GM19025 (cell line): ENCODE results near the gene BICC1.

ENCODE experiments used
- ATAC-seq: cut with Tn5 transposase; IDR thresholded peaks from one replicate; pipeline ENCODE4 v1.9.1; 2021; ENCODE audit warnings: mild to moderate bottlenecking, low read depth, moderate library complexity; ENCODE audit not compliant: unreplicated experiment

BICC1 gene

DNA sequence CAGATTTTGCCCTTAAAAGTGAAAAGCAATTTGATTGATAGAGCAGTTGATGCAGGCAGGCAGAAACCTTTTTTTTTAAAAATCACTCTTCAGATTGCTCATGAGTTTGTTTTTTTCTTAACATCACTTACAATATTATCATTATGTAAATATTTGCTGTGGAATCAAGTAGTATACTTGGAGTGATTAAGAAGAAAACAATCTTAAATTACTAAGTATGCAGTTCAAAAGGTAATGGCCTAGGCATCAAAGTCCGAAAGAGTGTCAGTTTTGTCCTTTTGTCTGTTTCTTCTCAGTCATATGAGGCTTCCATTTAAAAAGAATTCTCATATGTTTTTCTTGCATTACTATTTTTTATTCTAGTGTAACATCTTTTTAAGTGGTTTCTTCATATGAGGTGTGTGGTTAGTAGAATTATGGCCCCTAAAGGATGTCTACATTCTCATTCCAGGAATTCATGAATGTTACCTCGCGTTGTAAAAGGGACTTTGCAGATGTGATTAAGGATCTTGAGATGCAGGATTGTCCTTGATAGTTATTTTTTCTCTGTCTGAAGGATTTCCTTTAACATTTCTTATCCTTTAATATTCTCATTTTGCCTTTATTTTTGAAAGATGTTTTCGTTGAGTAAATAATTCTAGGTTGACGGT lies 44.0 kb downstream of the BICC1 start:
- ATAC-seq, result no peak

DNA sequence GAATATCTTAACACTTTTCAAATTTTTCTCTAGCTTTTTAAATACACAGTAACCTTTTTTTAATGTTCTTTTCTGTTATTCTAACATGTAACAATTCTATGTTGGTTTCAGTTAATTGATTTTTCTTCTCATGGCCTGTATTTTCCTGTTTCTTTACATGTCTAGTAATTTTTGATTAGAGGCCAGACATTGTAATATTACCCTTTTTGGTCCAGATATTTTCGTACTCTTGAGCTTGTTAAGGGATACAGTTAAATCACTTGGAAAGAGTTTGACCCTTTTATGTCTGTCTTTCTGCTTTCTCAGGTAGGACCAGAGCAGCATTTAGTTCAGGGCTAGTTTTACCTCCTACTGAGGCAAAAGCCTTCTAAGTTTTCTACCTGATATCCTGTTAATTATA lies 45.0 kb downstream of the BICC1 start:
- ATAC-seq, result no peak

- ATAC-seq, result no peak
Measured at GRCh38 chr10:58560068-58560467, 47.4 kb downstream of the BICC1 start.

- ATAC-seq, result no peak
Measured at GRCh38 chr10:58565271-58565670, 52.6 kb downstream of the BICC1 start.

- no peak for ATAC-seq
Measured at GRCh38 chr10:58567652-58568051, 55.0 kb downstream of the BICC1 start.

- ATAC-seq, result no peak
Measured at GRCh38 chr10:58568428-58568935, 55.8 kb downstream of the BICC1 start.

DNA sequence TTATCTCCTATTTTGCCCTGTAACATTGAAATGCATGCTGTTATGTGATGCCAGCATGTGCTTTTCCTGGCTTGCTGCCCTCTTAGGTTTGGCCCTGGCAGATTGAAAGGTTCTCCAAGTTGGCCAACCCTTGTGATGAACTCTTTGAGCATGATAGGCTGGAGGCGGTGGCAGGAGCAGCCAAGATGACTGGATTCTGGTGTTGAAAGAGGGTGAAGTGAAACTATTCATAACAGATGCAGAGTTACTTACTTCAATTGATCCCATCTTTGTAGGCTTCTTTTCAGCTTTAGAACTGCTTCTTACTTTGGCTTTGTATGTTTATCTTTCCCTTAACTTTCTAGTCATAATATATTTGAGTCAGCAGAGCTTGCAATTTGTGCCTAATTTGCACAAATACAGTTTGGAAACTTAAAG lies 57.6 kb downstream of the BICC1 start:
- no peak for ATAC-seq

DNA sequence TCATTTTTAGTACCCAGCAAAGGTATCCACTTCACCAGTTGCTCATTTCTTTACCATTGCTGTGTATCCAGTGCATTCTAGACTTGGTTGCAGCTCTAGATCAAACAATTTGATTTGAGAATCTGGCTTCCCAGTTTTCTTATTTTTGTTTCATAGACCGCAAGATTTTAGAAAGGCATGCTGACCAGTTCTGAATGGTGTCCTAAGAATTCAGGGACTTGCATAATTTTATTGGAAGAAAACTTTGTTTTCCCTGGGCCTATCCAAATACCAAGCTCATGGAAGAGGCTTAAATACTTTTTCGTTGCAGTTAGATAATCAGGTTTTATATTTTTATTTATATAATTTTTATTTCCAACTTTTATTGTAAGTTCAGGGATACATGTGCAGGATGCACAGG lies 58.3 kb downstream of the BICC1 start:
- ATAC-seq, result no peak

- ATAC-seq, result no peak
Measured at GRCh38 chr10:58573144-58573543, 60.5 kb downstream of the BICC1 start.

- no peak for ATAC-seq
Measured at GRCh38 chr10:58574058-58574457, 61.4 kb downstream of the BICC1 start.

GRCh38 chr10:58575491-58575890 lies 62.8 kb downstream of the BICC1 start:
- no peak for ATAC-seq

DNA sequence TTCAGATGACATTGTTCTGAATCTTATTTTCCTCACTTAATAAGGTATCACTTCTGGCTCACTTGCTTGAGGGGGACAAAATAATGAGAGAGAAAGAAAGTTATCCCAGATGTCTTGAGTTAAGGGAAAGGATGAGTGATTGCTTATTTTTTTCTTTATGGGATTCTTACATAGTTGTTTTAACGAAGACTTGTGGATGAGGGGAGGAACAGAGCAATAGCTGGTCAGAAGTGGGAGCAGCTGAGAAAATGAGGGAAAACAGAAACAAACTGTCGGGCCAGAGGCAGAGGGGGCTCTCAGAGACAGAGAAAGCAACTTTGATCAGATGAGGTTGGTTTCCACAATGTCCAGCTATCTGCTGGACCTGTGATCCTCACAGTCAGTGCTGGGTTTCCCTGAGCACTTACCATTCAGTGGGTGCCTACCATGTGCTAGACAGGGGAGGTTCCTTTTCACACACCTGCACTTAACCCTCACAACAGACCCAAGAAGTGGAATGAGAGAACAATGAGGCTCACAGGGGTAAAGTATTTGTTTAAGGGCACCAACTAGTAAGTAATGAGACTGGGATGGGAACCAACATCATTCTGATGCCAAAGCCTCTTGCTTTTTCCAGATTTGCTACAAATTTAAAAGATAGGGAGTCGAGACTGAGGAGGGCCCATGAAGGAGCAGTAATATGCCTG lies 64.2 kb downstream of the BICC1 start:
- no peak for ATAC-seq

DNA sequence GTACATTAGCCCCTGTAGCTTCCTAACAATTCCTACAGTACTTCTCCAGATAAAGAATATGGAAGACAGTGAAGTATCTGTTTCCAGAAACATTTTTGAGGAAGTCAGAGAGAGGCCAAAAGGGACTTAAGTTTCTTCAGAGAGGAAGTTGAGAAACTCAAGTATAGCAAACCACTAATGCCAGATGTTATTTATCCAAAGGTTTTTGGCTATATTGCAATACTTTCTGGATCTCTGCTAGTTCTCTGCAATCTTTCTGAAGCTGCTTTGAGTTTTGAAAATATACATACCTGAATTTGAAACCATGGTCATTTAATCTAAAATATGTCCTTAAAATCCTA lies 64.7 kb downstream of the BICC1 start:
- no peak for ATAC-seq

- ATAC-seq, result no peak
Measured at GRCh38 chr10:58578366-58578765, 65.7 kb downstream of the BICC1 start.

DNA sequence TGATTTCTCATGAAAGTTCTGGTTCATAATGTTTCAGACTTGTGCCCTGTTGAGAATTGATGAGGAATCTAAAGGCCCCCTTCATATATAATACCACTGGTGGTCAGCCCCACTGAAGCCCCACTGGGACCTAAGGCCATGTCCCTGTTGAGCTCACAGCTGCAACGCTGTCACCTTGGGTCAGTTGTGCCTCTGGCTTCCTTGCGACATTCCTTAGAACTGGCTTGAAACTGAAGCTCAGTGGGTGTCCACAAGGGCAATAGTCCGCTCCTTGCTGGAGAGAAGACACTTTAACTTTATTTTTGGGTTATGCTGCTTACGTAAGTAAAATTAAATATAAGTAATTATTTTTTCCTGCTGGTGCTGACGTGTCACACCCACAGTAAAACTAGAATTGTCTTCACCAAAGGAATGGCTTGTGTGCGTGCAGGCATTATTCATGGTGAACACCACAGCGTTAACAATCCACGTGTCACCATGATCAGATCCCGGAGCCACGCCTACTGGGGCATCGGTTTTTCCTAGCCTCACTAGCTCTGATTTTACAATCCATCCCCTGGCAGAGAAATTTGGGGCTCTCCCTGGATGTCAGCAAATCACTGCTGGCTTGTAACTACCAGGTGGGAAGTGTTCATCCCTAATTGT lies 66.5 kb downstream of the BICC1 start:
- ATAC-seq, result no peak

DNA sequence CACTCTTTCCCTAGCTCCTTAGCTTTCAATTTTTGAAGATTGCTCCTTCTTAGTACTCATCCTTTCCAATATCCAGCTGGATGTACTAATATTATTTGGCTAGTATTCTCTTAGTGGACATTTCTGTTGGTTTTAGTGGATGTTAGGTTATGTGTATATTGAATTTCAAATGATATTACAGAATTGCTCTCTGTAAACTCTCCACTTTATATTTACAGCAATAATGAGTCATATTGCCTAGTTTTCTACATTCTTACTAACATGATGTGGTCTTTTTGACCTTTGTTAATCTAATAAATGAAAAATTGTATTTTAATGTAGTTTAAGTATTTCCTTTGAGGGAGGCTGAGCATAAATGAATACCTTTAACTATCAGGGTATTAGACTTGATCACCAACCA lies 69.4 kb downstream of the BICC1 start:
- no peak for ATAC-seq

- ATAC-seq, result no peak
Measured at GRCh38 chr10:58585435-58585834, 72.8 kb downstream of the BICC1 start.

GRCh38 chr10:58586282-58587245 lies 73.9 kb downstream of the BICC1 start:
- ATAC-seq, result no peak

GRCh38 chr10:58587676-58588075 lies 75.0 kb downstream of the BICC1 start:
- ATAC-seq, result no peak

DNA sequence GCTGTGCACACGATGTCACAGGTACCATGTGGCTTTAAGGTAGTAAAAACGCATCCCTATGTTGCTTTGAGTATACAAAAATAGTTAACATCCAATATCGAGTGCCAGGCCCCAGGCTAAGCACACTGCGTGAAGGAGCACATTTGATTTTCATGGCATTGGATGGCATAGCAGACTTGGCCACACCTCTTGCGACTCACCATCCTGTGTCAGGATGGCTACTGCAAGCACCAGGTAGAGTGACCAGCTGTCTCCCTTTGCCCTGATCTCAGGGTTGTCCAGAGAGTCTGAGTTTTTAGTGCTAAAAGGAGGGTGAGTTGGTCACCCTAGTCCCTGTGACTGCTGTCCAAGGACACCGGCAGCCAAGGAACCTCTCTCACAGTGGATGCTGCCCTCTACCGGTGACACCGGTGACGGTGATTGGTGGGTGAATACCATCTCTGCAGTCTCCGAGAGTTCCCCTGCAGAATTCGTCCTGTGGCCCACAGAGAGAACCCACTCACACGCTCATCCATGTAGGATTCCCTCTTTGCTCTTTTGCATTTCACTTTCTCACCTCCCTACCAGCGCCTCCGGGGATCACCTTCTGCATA lies 76.1 kb downstream of the BICC1 start:
- ATAC-seq, result no peak
